PC-9 (cell line): ENCODE measurements around the gene TGFB2. TPM values are rescaled to one million over a fixed set of nuclear protein-coding genes. Genes with fewer than 3 reads are reported as not detected.

ENCODE experiments used
- BruUV-seq: library from RNA; stranded (reverse); fragments of 400-500 nt; replicated peaks from 2 replicates; lab custom pipeline; 2021; lab: Mats Ljungman, UMichigan
- CTCF ChIA-PET: fragments of 300-600 bp; sonication (Branson Sonifier 250); formaldehyde crosslinking; loops from one replicate; lab custom pipeline; 2022; ENCODE audit warnings: antibody characterized with exemption; lab: Charles Lee
- POLR2A ChIA-PET: fragments of 300-600 bp; sonication (Branson Sonifier 250); formaldehyde crosslinking; loops from one replicate; lab custom pipeline; 2022; ENCODE audit warnings: antibody characterized with exemption; ENCODE audit not compliant: unreplicated experiment; lab: Charles Lee
- DNase-seq, 2 experiments: peaks; one replicate each; pipeline versions ENCODE4 v3.0.0 to v3.0.0-alpha.2; 2015 to 2022; ENCODE audit warnings: mixed read lengths in 1 of 2
- H2AFZ ChIP-seq: fragments of 200-600 bp; sonication (generic); 2 replicates; pipeline ENCODE4 v1.8.1; 2017; ENCODE audit warnings: antibody characterized with exemption
- H3F3A ChIP-seq: fragments of 200-600 bp; sonication (generic); 2 replicates; pipeline ENCODE4 v1.8.1; 2017; ENCODE audit warnings: antibody characterized with exemption, mild to moderate bottlenecking, low read depth; ENCODE audit not compliant: insufficient read depth
- H3K27ac ChIP-seq: fragments of 200-600 bp; sonication (generic); 2 replicates; pipeline ENCODE4 v1.6.1; 2016; ENCODE audit warnings: mixed run types
- H3K27me3 ChIP-seq: fragments of 200-600 bp; sonication (generic); 2 replicates; pipeline ENCODE4 v1.6.1; 2016; ENCODE audit warnings: low read depth, mixed run types; ENCODE audit not compliant: insufficient read depth
- H3K36me3 ChIP-seq: fragments of 200-600 bp; sonication (generic); 2 replicates; pipeline ENCODE4 v1.6.1; 2016; ENCODE audit warnings: low read depth, mixed run types
- H3K4me1 ChIP-seq: fragments of 200-600 bp; sonication (generic); replicated peaks from 2 replicates; pipeline ENCODE4 v1.6.1; 2016; ENCODE audit warnings: mixed run types; ENCODE audit not compliant: insufficient read depth
- H3K4me2 ChIP-seq: fragments of 200-600 bp; sonication (generic); 2 replicates; pipeline ENCODE4 v1.6.1; 2017; ENCODE audit warnings: mixed run types
- H3K4me3 ChIP-seq: fragments of 200-600 bp; sonication (generic); 2 replicates; pipeline ENCODE4 v1.6.1; 2016; ENCODE audit warnings: mixed run types
- H3K79me2 ChIP-seq: fragments of 200-600 bp; sonication (generic); 2 replicates; pipeline ENCODE4 v1.6.1; 2017; ENCODE audit warnings: low read depth, mixed run types
- H3K9me2 ChIP-seq: fragments of 200-600 bp; sonication (generic); 2 replicates; pipeline ENCODE4 v1.8.1; 2017; ENCODE audit warnings: mild to moderate bottlenecking; ENCODE audit not compliant: insufficient read depth
- H3K9me3 ChIP-seq: fragments of 200-600 bp; sonication (generic); 2 replicates; pipeline ENCODE4 v1.8.1; 2016; ENCODE audit warnings: low read depth; ENCODE audit not compliant: insufficient read depth
- H4K20me1 ChIP-seq: fragments of 200-600 bp; sonication (generic); 2 replicates; pipeline ENCODE4 v1.8.1; 2017; ENCODE audit not compliant: insufficient read depth
- CTCF ChIP-seq: fragments of 200-600 bp; sonication (generic); conservative IDR thresholded peaks from 2 replicates; pipeline ENCODE4 v1.6.1; 2017; ENCODE audit warnings: mixed run types, antibody characterized with exemption, mild to moderate bottlenecking, moderate library complexity
- EZH2 ChIP-seq: fragments of 200-600 bp; sonication (generic); IDR thresholded peaks from 2 replicates; pipeline ENCODE4 v1.8.0; 2017; ENCODE audit warnings: antibody characterized with exemption, low read depth
- intact Hi-C: fragments of 100-400 bp; cut with micrococcal nuclease; formaldehyde crosslinking; loops from one replicate; pipeline ENCODE4 v1.10.0; 2022; ENCODE audit not compliant: unreplicated experiment
- total RNA-seq: library from RNA; stranded (reverse); gene quantifications from 2 replicates; pipeline ENCODE4 v1.2.3, GENCODE V29; 2021

The TGFB2 gene
- total RNA-seq, 1 experiment from 2014 or later, result 74.3 TPM

- ChIA-PET CTCF (no interaction called here), POLR2A (no interaction called here)
- no peak for DNase-seq
- H2AFZ ChIP-seq, result no peak overlapping the region
- BruUV-seq, result no TSS peak
- no peaks in the 10 kb centered on the region for H3K9me2 ChIP-seq
- peaks cover 47% of the 10 kb centered on the region for H3K4me1 ChIP-seq
- H3K4me2 ChIP-seq, result no peak overlapping the region
- no peak overlapping the region for H3K27ac ChIP-seq
- peaks cover 25% of the 10 kb centered on the region; the same call in 1 of the 2 replicates for H3K36me3 ChIP-seq
- TF ChIP-seq EZH2 (no peak), CTCF (no peak)
- H3K4me3 ChIP-seq, result no peak overlapping the region
- H4K20me1 ChIP-seq, result no peaks in the 10 kb centered on the region
- peaks cover 34% of the 10 kb centered on the region for H3F3A ChIP-seq
- H3K79me2 ChIP-seq, result peaks cover 76% of the 10 kb centered on the region
- H3K9me3 ChIP-seq, result no peaks in the 10 kb centered on the region
- H3K27me3 ChIP-seq, result no peaks in the 10 kb centered on the region
- intact Hi-C loops, result no loop called here
These were observed 27.0 kb downstream of the TGFB2 start for GRCh38 chr1:218371927-218372672.

GRCh38 chr1:218374401-218375353 is 29.5 kb downstream of the TGFB2 start:
- Histone ChIP-seq H3K36me3 (0 out of 2 replicates have a peak, but pooled peaks cover 10% of the 10 kb centered on the region), H3F3A (peaks cover 38% of the 10 kb centered on the region), H4K20me1 (no peaks in the 10 kb centered on the region), H3K27ac (peak overlapping the region; percentile 53), H2AFZ (no peak overlapping the region), H3K4me3 (no peak overlapping the region), H3K4me2 (peak overlapping the region; percentile 76), H3K4me1 (peaks cover 62% of the 10 kb centered on the region), H3K9me3 (no peaks in the 10 kb centered on the region), H3K27me3 (no peaks in the 10 kb centered on the region), H3K9me2 (no peaks in the 10 kb centered on the region), H3K79me2 (peaks cover 85% of the 10 kb centered on the region)
- POLR2A ChIA-PET, result interaction anchor here (0.6 to 0.7 kb wide), 5 partner anchors 12 to 105 kb away, joined by 3 to 6 read pairs (median 4); no protein-coding TSS in a partner anchor
- CTCF ChIA-PET, result interaction anchor here (0.6 kb wide), 1 partner anchor 114 kb away, joined by 4 read pairs; no protein-coding TSS in a partner anchor
- TF ChIP-seq EZH2 (no peak), CTCF (no peak)
- no TSS peak for BruUV-seq
- intact Hi-C loops, result loop anchor here (5.0 kb wide), 1 partner anchor 53 kb away; no protein-coding TSS in a partner anchor
- peak; percentile 18 to 69 for DNase-seq

DNA sequence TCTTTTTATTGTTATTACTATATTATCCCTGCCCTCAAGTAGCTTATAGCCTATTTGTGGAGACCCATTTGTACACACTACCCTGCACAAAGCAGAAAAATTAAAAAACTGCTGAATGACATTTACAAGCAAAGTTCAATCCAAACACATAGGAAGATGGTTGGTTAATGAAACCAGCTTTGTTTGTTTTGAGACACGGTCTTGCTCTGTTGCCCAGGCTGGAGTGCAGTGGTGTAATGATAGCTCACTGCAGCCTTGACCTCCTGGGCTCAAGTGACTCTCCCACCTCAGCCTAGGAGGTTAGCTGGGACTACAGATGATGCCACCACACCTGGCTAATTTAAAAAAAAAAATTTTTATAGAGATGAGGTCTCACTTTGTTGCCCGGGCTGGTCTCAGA is 31.6 kb downstream of the TGFB2 start:
- CTCF ChIA-PET, result no interaction called here
- peak overlapping the region; percentile 36 for H3K4me3 ChIP-seq
- H3K9me2 ChIP-seq, result no peaks in the 10 kb centered on the region
- intact Hi-C loops, result loop anchor here (1.0 to 5.0 kb wide), 8 partner anchors 28 to 330 kb away; no protein-coding TSS in a partner anchor
- H3K27me3 ChIP-seq, result no peaks in the 10 kb centered on the region
- peak overlapping the region; percentile 91 for H3K27ac ChIP-seq
- TF ChIP-seq EZH2 (no peak), CTCF (no peak)
- no peaks in the 10 kb centered on the region for H4K20me1 ChIP-seq
- peaks cover 80% of the 10 kb centered on the region for H3K79me2 ChIP-seq
- TSS peak; percentile 96 for BruUV-seq
- no peaks in the 10 kb centered on the region for H3K9me3 ChIP-seq
- H3K4me1 ChIP-seq, result peaks cover 80% of the 10 kb centered on the region
- no peak overlapping the region for H2AFZ ChIP-seq
- 0 out of 2 replicates have a peak, but pooled peaks cover 4% of the 10 kb centered on the region for H3K36me3 ChIP-seq
- DNase-seq, result peak in 1 of 2 experiments; percentile 46
- POLR2A ChIA-PET, result interaction anchor here (0.6 to 1.3 kb wide), 6 partner anchors 28 to 498 kb away, joined by 3 to 7 read pairs (median 4); partner anchors contain the start of gene TGFB2
- H3F3A ChIP-seq, result peaks cover 49% of the 10 kb centered on the region
- H3K4me2 ChIP-seq, result peak overlapping the region; percentile 76
